A549 (cell line): Measurements from ENCODE around the gene ABI3BP. TPM values are rescaled to one million over a fixed set of nuclear protein-coding genes. Genes with fewer than 3 reads are reported as not detected.

Experiments used
- ATAC-seq, 2 experiments: fragments of 200-7000 bp in 1 of 2; fragments of >200 bp in 1 of 2; cut with Nextera tagmentation in 1 of 2; cut with Tn5 transposase in 1 of 2; 3 replicates each; pipeline versions ENCODE4 v1.8.0 to v1.9.1; 2018 to 2020; ENCODE audit warnings: mild to moderate bottlenecking in 1 of 2, moderate library complexity in 1 of 2
- CTCF ChIA-PET: fragments of 300-600 bp; sonication (Branson Sonifier 250); formaldehyde crosslinking; extraction: SDS; loops from one replicate; lab custom pipeline; 2021; ENCODE audit warnings: antibody characterized with exemption, inconsistent platforms; lab: Yijun Ruan, JAX
- POLR2A ChIA-PET: fragments of 350-600 bp; formaldehyde crosslinking; extraction: SDS; loops from one replicate; lab custom pipeline; 2021; ENCODE audit warnings: antibody characterized with exemption, inconsistent platforms; lab: Yijun Ruan, JAX
- DNase-seq, 2 experiments: peaks; one replicate each; pipeline versions ENCODE4 v3.0.0 to v3.0.0-alpha.2; 2011 to 2016; ENCODE audit warnings: low read depth in 1 of 2, low spot score in 1 of 2
- FAIRE-seq: peaks from 2 replicates; lab custom pipeline; 2011; peaks lifted over from hg19 to GRCh38; lab: Jason Lieb, UNC
- H3K27ac ChIP-seq, 2 experiments: fragments of >200 bp; sonication (Bioruptor Twin); formaldehyde crosslinking; 3 replicates each; pipeline ENCODE4 v1.5.1; 2016 to 2017
- H3K4me1 ChIP-seq: fragments of >200 bp; sonication (Bioruptor Twin); formaldehyde crosslinking; 3 replicates; pipeline ENCODE4 v1.6.1; 2016
- H3K4me2 ChIP-seq: fragments of >200 bp; sonication (Bioruptor Twin); formaldehyde crosslinking; 3 replicates; pipeline ENCODE4 v1.6.1; 2016
- H3K4me3 ChIP-seq: fragments of >200 bp; sonication (Bioruptor Twin); formaldehyde crosslinking; 3 replicates; pipeline ENCODE4 v1.5.1; 2016
- H3K9me3 ChIP-seq: fragments of >200 bp; sonication (Bioruptor Twin); formaldehyde crosslinking; 3 replicates; pipeline ENCODE4 v1.6.1; 2016
- BHLHE40 ChIP-seq: IDR thresholded peaks from 2 replicates; pipeline ENCODE4 v1.6.1; 2012; ENCODE audit warnings: low read depth, low read length, inconsistent platforms
- CBX8 ChIP-seq: fragments of 200-600 bp; sonication (generic); IDR thresholded peaks from 2 replicates; pipeline ENCODE4 v1.6.1; 2016
- EHF ChIP-seq: fragments of 250-450 bp; sonication (Bioruptor Pico); IDR thresholded peaks from 2 replicates; pipeline ENCODE4 v1.5.0; 2020; ENCODE audit warnings: mild to moderate bottlenecking
- EHMT2 ChIP-seq: fragments of 200-600 bp; sonication (generic); IDR thresholded peaks from 2 replicates; pipeline ENCODE4 v1.6.1; 2016; ENCODE audit warnings: antibody characterized with exemption, low read depth, mild to moderate bottlenecking, moderate library complexity
- ESRRA ChIP-seq: fragments of 150-350 bp; IDR thresholded peaks from 2 replicates; pipeline ENCODE4 v1.6.1; 2014; ENCODE audit warnings: mild to moderate bottlenecking, low read length, borderline replicate concordance
- HMGXB4 ChIP-seq: fragments of 250-450 bp; sonication (Bioruptor Pico); IDR thresholded peaks from 2 replicates; pipeline ENCODE4 v1.5.0; 2021; ENCODE audit warnings: mild to moderate bottlenecking, moderate library complexity, borderline replicate concordance
- HOXA7 ChIP-seq: fragments of 250-450 bp; sonication (Bioruptor Pico); IDR thresholded peaks from 2 replicates; pipeline ENCODE4 v1.5.0; 2020; ENCODE audit warnings: mild to moderate bottlenecking, moderate library complexity
- HOXB13 ChIP-seq: fragments of 250-450 bp; sonication (Bioruptor Pico); IDR thresholded peaks from 2 replicates; pipeline ENCODE4 v1.5.0; 2020; ENCODE audit warnings: low read depth, mild to moderate bottlenecking, moderate library complexity
- PHF8 ChIP-seq: fragments of 200-600 bp; sonication (generic); IDR thresholded peaks from 2 replicates; pipeline ENCODE4 v1.6.1; 2016; ENCODE audit warnings: low read depth, mild to moderate bottlenecking, antibody characterized with exemption, moderate library complexity, borderline replicate concordance
- RCOR1 ChIP-seq: fragments of 150-350 bp; IDR thresholded peaks from 2 replicates; pipeline ENCODE4 v1.6.1; 2014; ENCODE audit warnings: antibody characterized with exemption, low read length, low read depth
- RNF2 ChIP-seq: fragments of 200-600 bp; sonication (generic); IDR thresholded peaks from 2 replicates; pipeline ENCODE4 v1.6.1; 2016; ENCODE audit warnings: low read depth, mild to moderate bottlenecking, antibody characterized with exemption, moderate library complexity, borderline replicate concordance
- SMC3 ChIP-seq: fragments of >200 bp; sonication (Bioruptor Twin); formaldehyde crosslinking; IDR thresholded peaks from 3 replicates; pipeline ENCODE4 v1.6.1; 2018; ENCODE audit warnings: inconsistent platforms
- ZFP36 ChIP-seq: fragments of 450-650 bp; IDR thresholded peaks from 2 replicates; pipeline ENCODE4 v1.6.1; 2014; ENCODE audit warnings: borderline replicate concordance; ENCODE audit not compliant: partially characterized antibody
- WGBS: methylation state at CpG from one replicate; pipeline ENCODE4 v1.1.6; 2017; ENCODE audit errors: missing lambda C conversion rate; 5-methylcytosine and 5-hydroxymethylcytosine counted together
- polyA plus RNA-seq, 4 experiments: library from polyadenylated mRNA; depleted of rRNA in 3 of 4; stranded (reverse); fragments of >200 nt; fragmentation: RNase III in 1 of 4; extraction: RNeasy Plus Mini Kit Qiagen cat#74134 plus additional on column Dnase treatment in 1 of 4; gene quantifications; 2 replicates in 3 of 4; 3 replicates in 1 of 4; pipeline ENCODE4 v1.2.3, GENCODE V29; 2011 to 2017
- TF ChIP-seq, protein P1 (sequence below): fragments of 200-600 bp; sonication (generic); IDR thresholded peaks from 2 replicates; pipeline ENCODE4 v1.6.1; 2016; ENCODE audit warnings: antibody characterized with exemption, mild to moderate bottlenecking, moderate library complexity
- TF ChIP-seq, protein P2 (sequence below): fragments of >200 bp; sonication (Bioruptor Twin); formaldehyde crosslinking; IDR thresholded peaks from 3 replicates; pipeline ENCODE4 v1.5.1; 2016
- TF ChIP-seq, protein P3 (sequence below): fragments of 150-350 bp; IDR thresholded peaks from 2 replicates; pipeline ENCODE4 v1.6.1; 2014; ENCODE audit warnings: low read depth, mild to moderate bottlenecking, low read length

ABI3BP gene
- polyA plus RNA-seq, 2 of the 4 experiments (the other 2 are of a cell fraction), result 1.3 to 1.8 TPM

- FAIRE-seq (no peak), ATAC-seq (no peak), DNase-seq (no peak)
- TF ChIP-seq, protein P1, sequence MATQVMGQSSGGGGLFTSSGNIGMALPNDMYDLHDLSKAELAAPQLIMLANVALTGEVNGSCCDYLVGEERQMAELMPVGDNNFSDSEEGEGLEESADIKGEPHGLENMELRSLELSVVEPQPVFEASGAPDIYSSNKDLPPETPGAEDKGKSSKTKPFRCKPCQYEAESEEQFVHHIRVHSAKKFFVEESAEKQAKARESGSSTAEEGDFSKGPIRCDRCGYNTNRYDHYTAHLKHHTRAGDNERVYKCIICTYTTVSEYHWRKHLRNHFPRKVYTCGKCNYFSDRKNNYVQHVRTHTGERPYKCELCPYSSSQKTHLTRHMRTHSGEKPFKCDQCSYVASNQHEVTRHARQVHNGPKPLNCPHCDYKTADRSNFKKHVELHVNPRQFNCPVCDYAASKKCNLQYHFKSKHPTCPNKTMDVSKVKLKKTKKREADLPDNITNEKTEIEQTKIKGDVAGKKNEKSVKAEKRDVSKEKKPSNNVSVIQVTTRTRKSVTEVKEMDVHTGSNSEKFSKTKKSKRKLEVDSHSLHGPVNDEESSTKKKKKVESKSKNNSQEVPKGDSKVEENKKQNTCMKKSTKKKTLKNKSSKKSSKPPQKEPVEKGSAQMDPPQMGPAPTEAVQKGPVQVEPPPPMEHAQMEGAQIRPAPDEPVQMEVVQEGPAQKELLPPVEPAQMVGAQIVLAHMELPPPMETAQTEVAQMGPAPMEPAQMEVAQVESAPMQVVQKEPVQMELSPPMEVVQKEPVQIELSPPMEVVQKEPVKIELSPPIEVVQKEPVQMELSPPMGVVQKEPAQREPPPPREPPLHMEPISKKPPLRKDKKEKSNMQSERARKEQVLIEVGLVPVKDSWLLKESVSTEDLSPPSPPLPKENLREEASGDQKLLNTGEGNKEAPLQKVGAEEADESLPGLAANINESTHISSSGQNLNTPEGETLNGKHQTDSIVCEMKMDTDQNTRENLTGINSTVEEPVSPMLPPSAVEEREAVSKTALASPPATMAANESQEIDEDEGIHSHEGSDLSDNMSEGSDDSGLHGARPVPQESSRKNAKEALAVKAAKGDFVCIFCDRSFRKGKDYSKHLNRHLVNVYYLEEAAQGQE, result no peak
- TF ChIP-seq CBX8 (no peak), PHF8 (no peak), HOXB13 (CRISPR knock-in tag) (no peak), EHMT2 (no peak), RNF2 (no peak), ZFP36 (no peak), HOXA7 (no peak), ESRRA (no peak), BHLHE40 (no peak)
- TF ChIP-seq, protein P2, sequence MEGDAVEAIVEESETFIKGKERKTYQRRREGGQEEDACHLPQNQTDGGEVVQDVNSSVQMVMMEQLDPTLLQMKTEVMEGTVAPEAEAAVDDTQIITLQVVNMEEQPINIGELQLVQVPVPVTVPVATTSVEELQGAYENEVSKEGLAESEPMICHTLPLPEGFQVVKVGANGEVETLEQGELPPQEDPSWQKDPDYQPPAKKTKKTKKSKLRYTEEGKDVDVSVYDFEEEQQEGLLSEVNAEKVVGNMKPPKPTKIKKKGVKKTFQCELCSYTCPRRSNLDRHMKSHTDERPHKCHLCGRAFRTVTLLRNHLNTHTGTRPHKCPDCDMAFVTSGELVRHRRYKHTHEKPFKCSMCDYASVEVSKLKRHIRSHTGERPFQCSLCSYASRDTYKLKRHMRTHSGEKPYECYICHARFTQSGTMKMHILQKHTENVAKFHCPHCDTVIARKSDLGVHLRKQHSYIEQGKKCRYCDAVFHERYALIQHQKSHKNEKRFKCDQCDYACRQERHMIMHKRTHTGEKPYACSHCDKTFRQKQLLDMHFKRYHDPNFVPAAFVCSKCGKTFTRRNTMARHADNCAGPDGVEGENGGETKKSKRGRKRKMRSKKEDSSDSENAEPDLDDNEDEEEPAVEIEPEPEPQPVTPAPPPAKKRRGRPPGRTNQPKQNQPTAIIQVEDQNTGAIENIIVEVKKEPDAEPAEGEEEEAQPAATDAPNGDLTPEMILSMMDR, result no peak
- ChIA-PET CTCF (no interaction called here), POLR2A (no interaction called here)
- Histone ChIP-seq H3K9me3 (no peaks in the 10 kb centered on the region), H3K4me2 (no peak overlapping the region), H3K4me1 (no peaks in the 10 kb centered on the region), H3K27ac (no peak overlapping the region), H3K4me3 (no peak overlapping the region)
- 64% methylated on average over 8 of the region's 8 CpGs for WGBS
Observed at GRCh38 chr3:100844063-100844936, 148.9 kb downstream of the ABI3BP start.

- DNase-seq, result no peak
- no peaks in the 10 kb centered on the region for H3K4me1 ChIP-seq
- no peak for ATAC-seq
- ChIA-PET POLR2A (no interaction called here), CTCF (no interaction called here)
- no peak for TF ChIP-seq EHF (CRISPR knock-in tag)
- TF ChIP-seq SMC3, result no peak
- no peak for TF ChIP-seq RCOR1
- TF ChIP-seq, protein P3, sequence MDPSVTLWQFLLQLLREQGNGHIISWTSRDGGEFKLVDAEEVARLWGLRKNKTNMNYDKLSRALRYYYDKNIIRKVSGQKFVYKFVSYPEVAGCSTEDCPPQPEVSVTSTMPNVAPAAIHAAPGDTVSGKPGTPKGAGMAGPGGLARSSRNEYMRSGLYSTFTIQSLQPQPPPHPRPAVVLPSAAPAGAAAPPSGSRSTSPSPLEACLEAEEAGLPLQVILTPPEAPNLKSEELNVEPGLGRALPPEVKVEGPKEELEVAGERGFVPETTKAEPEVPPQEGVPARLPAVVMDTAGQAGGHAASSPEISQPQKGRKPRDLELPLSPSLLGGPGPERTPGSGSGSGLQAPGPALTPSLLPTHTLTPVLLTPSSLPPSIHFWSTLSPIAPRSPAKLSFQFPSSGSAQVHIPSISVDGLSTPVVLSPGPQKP, result no peak
- TF ChIP-seq, protein P2, result no peak
- no peak for TF ChIP-seq ZFP36
- no peak for TF ChIP-seq HMGXB4 (CRISPR knock-in tag)
- no peak for FAIRE-seq
- H3K4me2 ChIP-seq, result no peak overlapping the region
- H3K9me3 ChIP-seq, result no peaks in the 10 kb centered on the region
- WGBS, result 76% methylated on average over 2 of the region's 2 CpGs
- H3K27ac ChIP-seq, result no peak overlapping the region
- no peak overlapping the region for H3K4me3 ChIP-seq
Observed at GRCh38 chr3:100838157-100838556, 155.1 kb downstream of the ABI3BP start.
